ENCODE data around the gene ANXA2R. TPM values are rescaled to one million over a fixed set of nuclear protein-coding genes. Genes with fewer than 3 reads are reported as not detected.

ANXA2R gene
- total and polyA plus RNA-seq, 2 of the 13 experiments (the other 11 are each of a cell fraction or from before 2014, with no cell fraction given): 0.95 to 1.3 TPM

DNA sequence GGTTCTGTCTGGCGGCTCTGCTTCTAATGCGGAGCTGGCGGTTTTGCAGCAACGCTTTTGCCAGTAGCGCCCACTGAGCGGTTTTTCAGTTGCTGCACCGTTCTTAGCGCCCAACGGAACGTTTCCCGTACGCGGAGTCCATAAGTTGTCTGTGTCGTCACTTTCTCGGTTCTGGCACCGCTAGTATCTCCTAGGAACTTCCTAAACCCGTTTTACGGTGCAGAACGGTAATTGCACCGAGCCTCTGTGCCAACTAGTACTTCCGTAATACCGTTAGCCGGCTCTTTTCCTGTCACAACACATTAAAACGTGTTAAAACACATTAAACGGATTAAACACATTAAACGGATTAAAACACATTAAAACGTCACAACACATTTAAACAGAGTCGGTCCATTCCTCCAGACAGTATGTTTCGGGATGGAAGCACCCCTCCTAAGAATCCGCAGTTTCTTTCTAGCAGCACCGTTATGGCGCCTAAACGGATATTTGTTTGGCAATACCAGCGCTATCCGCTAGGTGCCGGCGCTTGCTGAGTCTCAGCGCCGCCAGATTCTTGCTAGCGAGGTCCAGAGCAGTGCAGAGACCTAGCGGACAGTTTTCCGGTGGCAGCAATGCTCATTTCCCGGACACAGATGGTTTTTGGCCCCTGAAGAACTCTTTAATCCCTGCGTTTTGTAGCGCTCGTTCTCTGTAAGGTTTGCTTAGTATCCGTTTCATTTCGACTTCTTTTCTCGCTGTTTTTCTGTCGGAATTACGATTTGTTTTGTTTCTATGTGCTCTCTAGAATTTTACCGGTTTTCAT lies 45.4 kb downstream of the ANXA2R start (continued):
- TF ChIP-seq ZNF589 (CRISPR knock-in tag; conservative IDR thresholded peaks at IDR 0.05): no peak
- TF ChIP-seq, protein P1, sequence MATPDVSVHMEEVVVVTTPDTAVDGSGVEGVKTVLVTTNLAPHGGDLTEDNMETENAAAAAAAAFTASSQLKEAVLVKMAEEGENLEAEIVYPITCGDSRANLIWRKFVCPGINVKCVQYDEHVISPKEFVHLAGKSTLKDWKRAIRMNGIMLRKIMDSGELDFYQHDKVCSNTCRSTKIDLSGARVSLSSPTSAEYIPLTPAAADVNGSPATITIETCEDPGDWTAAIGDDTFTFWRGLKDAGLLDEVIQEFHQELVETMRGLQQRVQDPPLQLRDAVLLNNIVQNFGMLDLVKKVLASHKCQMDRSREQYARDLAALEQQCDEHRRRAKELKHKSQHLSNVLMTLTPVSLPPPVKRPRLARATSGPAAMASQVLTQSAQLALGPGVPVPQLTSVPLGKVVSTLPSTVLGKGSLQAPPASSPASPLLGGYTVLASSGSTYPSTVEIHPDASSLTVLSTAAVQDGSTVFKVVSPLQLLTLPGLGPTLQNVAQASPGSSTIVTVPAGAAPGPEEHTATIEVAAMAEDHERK (CRISPR knock-in tag; IDR thresholded peaks at IDR 0.05; ENCODE audit: low read depth): no peak
- TF ChIP-seq, protein P2, sequence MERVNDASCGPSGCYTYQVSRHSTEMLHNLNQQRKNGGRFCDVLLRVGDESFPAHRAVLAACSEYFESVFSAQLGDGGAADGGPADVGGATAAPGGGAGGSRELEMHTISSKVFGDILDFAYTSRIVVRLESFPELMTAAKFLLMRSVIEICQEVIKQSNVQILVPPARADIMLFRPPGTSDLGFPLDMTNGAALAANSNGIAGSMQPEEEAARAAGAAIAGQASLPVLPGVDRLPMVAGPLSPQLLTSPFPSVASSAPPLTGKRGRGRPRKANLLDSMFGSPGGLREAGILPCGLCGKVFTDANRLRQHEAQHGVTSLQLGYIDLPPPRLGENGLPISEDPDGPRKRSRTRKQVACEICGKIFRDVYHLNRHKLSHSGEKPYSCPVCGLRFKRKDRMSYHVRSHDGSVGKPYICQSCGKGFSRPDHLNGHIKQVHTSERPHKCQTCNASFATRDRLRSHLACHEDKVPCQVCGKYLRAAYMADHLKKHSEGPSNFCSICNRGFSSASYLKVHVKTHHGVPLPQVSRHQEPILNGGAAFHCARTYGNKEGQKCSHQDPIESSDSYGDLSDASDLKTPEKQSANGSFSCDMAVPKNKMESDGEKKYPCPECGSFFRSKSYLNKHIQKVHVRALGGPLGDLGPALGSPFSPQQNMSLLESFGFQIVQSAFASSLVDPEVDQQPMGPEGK (CRISPR knock-in tag; IDR thresholded peaks at IDR 0.05): 0 out of 2 replicates have a peak, but pooled peaks have one; percentile 21
- 0 out of 2 replicates have a peak, but pooled peaks have one; percentile 1 for TF ChIP-seq MTA1 (CRISPR knock-in tag; IDR thresholded peaks at IDR 0.05; ENCODE audit: borderline replicate concordance)
- 0 out of 2 replicates have a peak, but pooled peaks have one; percentile 29 for TF ChIP-seq ZNF747 (CRISPR knock-in tag; IDR thresholded peaks at IDR 0.05; ENCODE audit: borderline replicate concordance)
- TF ChIP-seq ESRRA (CRISPR knock-in tag; IDR thresholded peaks at IDR 0.05; ENCODE audit: low read depth): 0 out of 2 replicates have a peak, but pooled peaks have one; percentile 42
- no peak; the same call in 1 of the 2 replicates for TF ChIP-seq ZSCAN12 (CRISPR knock-in tag; IDR thresholded peaks at IDR 0.05)
- TF ChIP-seq ZNF891 (CRISPR knock-in tag; IDR thresholded peaks at IDR 0.05): no peak
- TF ChIP-seq ZKSCAN8 (CRISPR knock-in tag; IDR thresholded peaks at IDR 0.05; ENCODE audit: borderline replicate concordance): peak; percentile 42; the same call in 1 of the 2 replicates
- TF ChIP-seq, protein P3, sequence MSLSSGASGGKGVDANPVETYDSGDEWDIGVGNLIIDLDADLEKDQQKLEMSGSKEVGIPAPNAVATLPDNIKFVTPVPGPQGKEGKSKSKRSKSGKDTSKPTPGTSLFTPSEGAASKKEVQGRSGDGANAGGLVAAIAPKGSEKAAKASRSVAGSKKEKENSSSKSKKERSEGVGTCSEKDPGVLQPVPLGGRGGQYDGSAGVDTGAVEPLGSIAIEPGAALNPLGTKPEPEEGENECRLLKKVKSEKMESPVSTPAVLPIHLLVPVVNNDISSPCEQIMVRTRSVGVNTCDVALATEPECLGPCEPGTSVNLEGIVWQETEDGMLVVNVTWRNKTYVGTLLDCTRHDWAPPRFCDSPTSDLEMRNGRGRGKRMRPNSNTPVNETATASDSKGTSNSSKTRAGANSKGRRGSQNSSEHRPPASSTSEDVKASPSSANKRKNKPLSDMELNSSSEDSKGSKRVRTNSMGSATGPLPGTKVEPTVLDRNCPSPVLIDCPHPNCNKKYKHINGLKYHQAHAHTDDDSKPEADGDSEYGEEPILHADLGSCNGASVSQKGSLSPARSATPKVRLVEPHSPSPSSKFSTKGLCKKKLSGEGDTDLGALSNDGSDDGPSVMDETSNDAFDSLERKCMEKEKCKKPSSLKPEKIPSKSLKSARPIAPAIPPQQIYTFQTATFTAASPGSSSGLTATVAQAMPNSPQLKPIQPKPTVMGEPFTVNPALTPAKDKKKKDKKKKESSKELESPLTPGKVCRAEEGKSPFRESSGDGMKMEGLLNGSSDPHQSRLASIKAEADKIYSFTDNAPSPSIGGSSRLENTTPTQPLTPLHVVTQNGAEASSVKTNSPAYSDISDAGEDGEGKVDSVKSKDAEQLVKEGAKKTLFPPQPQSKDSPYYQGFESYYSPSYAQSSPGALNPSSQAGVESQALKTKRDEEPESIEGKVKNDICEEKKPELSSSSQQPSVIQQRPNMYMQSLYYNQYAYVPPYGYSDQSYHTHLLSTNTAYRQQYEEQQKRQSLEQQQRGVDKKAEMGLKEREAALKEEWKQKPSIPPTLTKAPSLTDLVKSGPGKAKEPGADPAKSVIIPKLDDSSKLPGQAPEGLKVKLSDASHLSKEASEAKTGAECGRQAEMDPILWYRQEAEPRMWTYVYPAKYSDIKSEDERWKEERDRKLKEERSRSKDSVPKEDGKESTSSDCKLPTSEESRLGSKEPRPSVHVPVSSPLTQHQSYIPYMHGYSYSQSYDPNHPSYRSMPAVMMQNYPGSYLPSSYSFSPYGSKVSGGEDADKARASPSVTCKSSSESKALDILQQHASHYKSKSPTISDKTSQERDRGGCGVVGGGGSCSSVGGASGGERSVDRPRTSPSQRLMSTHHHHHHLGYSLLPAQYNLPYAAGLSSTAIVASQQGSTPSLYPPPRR (CRISPR knock-in tag; IDR thresholded peaks at IDR 0.05; ENCODE audit: borderline replicate concordance): peak; percentile 41; the same call in 1 of the 2 replicates
- TF ChIP-seq KDM1A (CRISPR knock-in tag; IDR thresholded peaks at IDR 0.05): no peak
- TF ChIP-seq, protein P4, sequence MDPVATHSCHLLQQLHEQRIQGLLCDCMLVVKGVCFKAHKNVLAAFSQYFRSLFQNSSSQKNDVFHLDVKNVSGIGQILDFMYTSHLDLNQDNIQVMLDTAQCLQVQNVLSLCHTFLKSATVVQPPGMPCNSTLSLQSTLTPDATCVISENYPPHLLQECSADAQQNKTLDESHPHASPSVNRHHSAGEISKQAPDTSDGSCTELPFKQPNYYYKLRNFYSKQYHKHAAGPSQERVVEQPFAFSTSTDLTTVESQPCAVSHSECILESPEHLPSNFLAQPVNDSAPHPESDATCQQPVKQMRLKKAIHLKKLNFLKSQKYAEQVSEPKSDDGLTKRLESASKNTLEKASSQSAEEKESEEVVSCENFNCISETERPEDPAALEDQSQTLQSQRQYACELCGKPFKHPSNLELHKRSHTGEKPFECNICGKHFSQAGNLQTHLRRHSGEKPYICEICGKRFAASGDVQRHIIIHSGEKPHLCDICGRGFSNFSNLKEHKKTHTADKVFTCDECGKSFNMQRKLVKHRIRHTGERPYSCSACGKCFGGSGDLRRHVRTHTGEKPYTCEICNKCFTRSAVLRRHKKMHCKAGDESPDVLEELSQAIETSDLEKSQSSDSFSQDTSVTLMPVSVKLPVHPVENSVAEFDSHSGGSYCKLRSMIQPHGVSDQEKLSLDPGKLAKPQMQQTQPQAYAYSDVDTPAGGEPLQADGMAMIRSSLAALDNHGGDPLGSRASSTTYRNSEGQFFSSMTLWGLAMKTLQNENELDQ (CRISPR knock-in tag; IDR thresholded peaks at IDR 0.05; ENCODE audit: borderline replicate concordance): no peak
- 0 out of 2 replicates have a peak, but pooled peaks have one; percentile 45 for TF ChIP-seq ZNF605 (CRISPR knock-in tag; IDR thresholded peaks at IDR 0.05)
- peak; percentile 36; the same call in 1 of the 2 replicates for TF ChIP-seq MEIS1 (CRISPR knock-in tag; IDR thresholded peaks at IDR 0.05; ENCODE audit: borderline replicate concordance)
